PC-9 (cell line): Measurements from ENCODE around the gene COG4. TPM values are rescaled to one million over a fixed set of nuclear protein-coding genes. Genes with fewer than 3 reads are reported as not detected.

Source experiments
- BruUV-seq: library from RNA; stranded (reverse); fragments of 400-500 nt; replicated peaks from 2 replicates; lab custom pipeline; 2021; lab: Mats Ljungman, UMichigan
- CTCF ChIA-PET: fragments of 300-600 bp; sonication (Branson Sonifier 250); formaldehyde crosslinking; loops from one replicate; lab custom pipeline; 2022; ENCODE audit warnings: antibody characterized with exemption; lab: Charles Lee
- POLR2A ChIA-PET: fragments of 300-600 bp; sonication (Branson Sonifier 250); formaldehyde crosslinking; loops from one replicate; lab custom pipeline; 2022; ENCODE audit warnings: antibody characterized with exemption; ENCODE audit not compliant: unreplicated experiment; lab: Charles Lee
- DNase-seq, 2 experiments: peaks; one replicate each; pipeline versions ENCODE4 v3.0.0 to v3.0.0-alpha.2; 2015 to 2022; ENCODE audit warnings: mixed read lengths in 1 of 2
- H2AFZ ChIP-seq: fragments of 200-600 bp; sonication (generic); 2 replicates; pipeline ENCODE4 v1.8.1; 2017; ENCODE audit warnings: antibody characterized with exemption
- H3F3A ChIP-seq: fragments of 200-600 bp; sonication (generic); 2 replicates; pipeline ENCODE4 v1.8.1; 2017; ENCODE audit warnings: antibody characterized with exemption, mild to moderate bottlenecking, low read depth; ENCODE audit not compliant: insufficient read depth
- H3K27ac ChIP-seq: fragments of 200-600 bp; sonication (generic); 2 replicates; pipeline ENCODE4 v1.6.1; 2016; ENCODE audit warnings: mixed run types
- H3K27me3 ChIP-seq: fragments of 200-600 bp; sonication (generic); 2 replicates; pipeline ENCODE4 v1.6.1; 2016; ENCODE audit warnings: low read depth, mixed run types; ENCODE audit not compliant: insufficient read depth
- H3K36me3 ChIP-seq: fragments of 200-600 bp; sonication (generic); 2 replicates; pipeline ENCODE4 v1.6.1; 2016; ENCODE audit warnings: low read depth, mixed run types
- H3K4me1 ChIP-seq: fragments of 200-600 bp; sonication (generic); replicated peaks from 2 replicates; pipeline ENCODE4 v1.6.1; 2016; ENCODE audit warnings: mixed run types; ENCODE audit not compliant: insufficient read depth
- H3K4me2 ChIP-seq: fragments of 200-600 bp; sonication (generic); 2 replicates; pipeline ENCODE4 v1.6.1; 2017; ENCODE audit warnings: mixed run types
- H3K4me3 ChIP-seq: fragments of 200-600 bp; sonication (generic); 2 replicates; pipeline ENCODE4 v1.6.1; 2016; ENCODE audit warnings: mixed run types
- H3K79me2 ChIP-seq: fragments of 200-600 bp; sonication (generic); 2 replicates; pipeline ENCODE4 v1.6.1; 2017; ENCODE audit warnings: low read depth, mixed run types
- H3K9me2 ChIP-seq: fragments of 200-600 bp; sonication (generic); 2 replicates; pipeline ENCODE4 v1.8.1; 2017; ENCODE audit warnings: mild to moderate bottlenecking; ENCODE audit not compliant: insufficient read depth
- H3K9me3 ChIP-seq: fragments of 200-600 bp; sonication (generic); 2 replicates; pipeline ENCODE4 v1.8.1; 2016; ENCODE audit warnings: low read depth; ENCODE audit not compliant: insufficient read depth
- H4K20me1 ChIP-seq: fragments of 200-600 bp; sonication (generic); 2 replicates; pipeline ENCODE4 v1.8.1; 2017; ENCODE audit not compliant: insufficient read depth
- EZH2 ChIP-seq: fragments of 200-600 bp; sonication (generic); IDR thresholded peaks from 2 replicates; pipeline ENCODE4 v1.8.0; 2017; ENCODE audit warnings: antibody characterized with exemption, low read depth
- intact Hi-C: fragments of 100-400 bp; cut with micrococcal nuclease; formaldehyde crosslinking; loops from one replicate; pipeline ENCODE4 v1.10.0; 2022; ENCODE audit not compliant: unreplicated experiment
- total RNA-seq: library from RNA; stranded (reverse); gene quantifications from 2 replicates; pipeline ENCODE4 v1.2.3, GENCODE V29; 2021
- TF ChIP-seq, protein P1 (sequence below): fragments of 200-600 bp; sonication (generic); conservative IDR thresholded peaks from 2 replicates; pipeline ENCODE4 v1.6.1; 2017; ENCODE audit warnings: mixed run types, antibody characterized with exemption, mild to moderate bottlenecking, moderate library complexity

COG4 gene
- total RNA-seq, 1 experiment from 2014 or later, result 61.1 TPM

- ChIA-PET CTCF (no interaction called here), POLR2A (no interaction called here)
- Histone ChIP-seq H3K9me3 (no peaks in the 10 kb centered on the region), H4K20me1 (no peaks in the 10 kb centered on the region), H3K36me3 (no peaks in the 10 kb centered on the region), H3K4me3 (peak within 1 kb of the TSS; percentile 55), H3K9me2 (no peaks in the 10 kb centered on the region), H3K27ac (no peak within 1 kb of the TSS), H3K4me1 (0 out of 2 replicates have a peak, but pooled peaks cover 6% of the 10 kb centered on the region), H3K27me3 (no peaks in the 10 kb centered on the region), H2AFZ (peak within 1 kb of the TSS; percentile 74), H3F3A (no peaks in the 10 kb centered on the region), H3K79me2 (no peaks in the 10 kb centered on the region), H3K4me2 (peak within 1 kb of the TSS; percentile 79)
- DNase-seq, result peak; percentile 55 to 86
- intact Hi-C loops, result loop anchor here (1.0 to 2.0 kb wide), 2 partner anchors 16 to 58 kb away; partner anchors contain the start of gene FCSK
- BruUV-seq, result no TSS peak
- TF ChIP-seq EZH2, result no peak
- TF ChIP-seq, protein P1, sequence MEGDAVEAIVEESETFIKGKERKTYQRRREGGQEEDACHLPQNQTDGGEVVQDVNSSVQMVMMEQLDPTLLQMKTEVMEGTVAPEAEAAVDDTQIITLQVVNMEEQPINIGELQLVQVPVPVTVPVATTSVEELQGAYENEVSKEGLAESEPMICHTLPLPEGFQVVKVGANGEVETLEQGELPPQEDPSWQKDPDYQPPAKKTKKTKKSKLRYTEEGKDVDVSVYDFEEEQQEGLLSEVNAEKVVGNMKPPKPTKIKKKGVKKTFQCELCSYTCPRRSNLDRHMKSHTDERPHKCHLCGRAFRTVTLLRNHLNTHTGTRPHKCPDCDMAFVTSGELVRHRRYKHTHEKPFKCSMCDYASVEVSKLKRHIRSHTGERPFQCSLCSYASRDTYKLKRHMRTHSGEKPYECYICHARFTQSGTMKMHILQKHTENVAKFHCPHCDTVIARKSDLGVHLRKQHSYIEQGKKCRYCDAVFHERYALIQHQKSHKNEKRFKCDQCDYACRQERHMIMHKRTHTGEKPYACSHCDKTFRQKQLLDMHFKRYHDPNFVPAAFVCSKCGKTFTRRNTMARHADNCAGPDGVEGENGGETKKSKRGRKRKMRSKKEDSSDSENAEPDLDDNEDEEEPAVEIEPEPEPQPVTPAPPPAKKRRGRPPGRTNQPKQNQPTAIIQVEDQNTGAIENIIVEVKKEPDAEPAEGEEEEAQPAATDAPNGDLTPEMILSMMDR, result no peak
These were observed 84.1 kb downstream of the COG4 start, which contains the start of gene ST3GAL2 for GRCh38 chr16:70438969-70439862. Gene ST3GAL2, minus strand, starts transcription at chr16:70439100. Its CDS starts 40,570 bp downstream, at chr16:70398530.

- H3K9me3 ChIP-seq, result no peaks in the 10 kb centered on the region
- H3K27me3 ChIP-seq, result no peaks in the 10 kb centered on the region
- no TSS peak for BruUV-seq
- no peaks in the 10 kb centered on the region for H4K20me1 ChIP-seq
- no peak overlapping the region for H3K27ac ChIP-seq
- peak overlapping the region; percentile 55; the same call in 1 of the 2 replicates for H3K4me3 ChIP-seq
- no peaks in the 10 kb centered on the region for H3F3A ChIP-seq
- ChIA-PET POLR2A (no interaction called here), CTCF (interaction anchor here (0.5 kb wide), 1 partner anchor 79 kb away, joined by 5 read pairs; no protein-coding TSS in a partner anchor)
- 0 out of 2 replicates have a peak, but pooled peaks cover 6% of the 10 kb centered on the region for H3K4me1 ChIP-seq
- peak overlapping the region; percentile 64 for H3K4me2 ChIP-seq
- H3K36me3 ChIP-seq, result no peaks in the 10 kb centered on the region
- H3K9me2 ChIP-seq, result no peaks in the 10 kb centered on the region
- no peak overlapping the region for H2AFZ ChIP-seq
- no peak for DNase-seq
- H3K79me2 ChIP-seq, result no peaks in the 10 kb centered on the region
- intact Hi-C loops, result loop anchor here (2.0 kb wide), 1 partner anchor 16 kb away; the partner anchor contains the start of gene FCSK
- TF ChIP-seq, protein P1, result no peak
- TF ChIP-seq EZH2, result no peak
These were observed 84.8 kb downstream of the COG4 start for GRCh38 chr16:70438585-70438968.

DNA sequence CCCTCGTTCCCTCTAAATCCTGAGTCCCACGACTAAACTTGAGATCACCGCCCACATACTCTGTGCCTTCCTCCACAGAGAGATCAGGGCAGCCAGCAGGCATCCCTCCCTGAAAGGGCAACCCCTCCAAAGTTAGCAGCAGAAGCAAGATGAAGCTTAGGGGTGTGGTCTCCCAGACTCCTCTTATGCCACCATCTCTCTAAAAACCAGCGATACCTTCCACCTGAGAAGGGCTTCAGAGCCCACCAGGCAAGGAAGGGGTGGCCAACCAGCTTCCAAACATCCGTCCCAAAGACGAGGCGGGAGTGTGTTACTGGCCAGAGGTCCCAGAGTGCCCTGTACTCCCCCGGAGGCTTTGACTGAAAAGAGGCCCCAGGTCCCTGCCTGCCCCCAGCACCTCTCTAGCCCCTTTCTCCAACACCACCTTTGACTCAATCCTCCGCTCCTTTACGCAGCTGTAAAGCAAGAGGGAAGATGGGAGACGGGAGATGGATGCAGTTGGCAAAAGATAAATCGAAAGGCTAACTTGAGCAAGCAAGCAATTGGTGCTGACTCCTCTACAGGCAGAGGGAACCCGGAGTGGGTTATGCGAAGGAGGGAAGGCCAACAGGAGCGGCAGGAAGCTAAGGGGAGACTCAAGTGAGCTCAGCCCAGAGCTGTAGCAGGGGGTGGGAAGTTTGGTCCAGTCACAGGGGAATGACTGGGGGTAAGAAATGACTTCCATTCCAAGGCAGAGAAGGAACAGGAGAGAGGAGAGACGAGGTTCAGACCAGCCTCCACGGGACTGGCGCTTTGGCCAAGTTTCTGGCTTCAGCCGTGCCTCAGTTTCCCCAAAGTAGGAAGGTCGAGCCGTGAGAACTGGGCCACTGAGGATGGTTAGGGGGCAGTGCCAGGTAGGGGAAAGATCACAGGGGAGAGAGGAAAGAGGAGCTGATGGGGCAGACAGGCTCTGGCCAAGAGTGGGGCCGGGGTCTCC is 85.5 kb downstream of the COG4 start:
- CTCF ChIA-PET, result interaction anchor here (0.5 kb wide), 1 partner anchor 79 kb away, joined by 5 read pairs; no protein-coding TSS in a partner anchor
- H3K4me1 ChIP-seq, result 0 out of 2 replicates have a peak, but pooled peaks cover 6% of the 10 kb centered on the region
- peak overlapping the region; percentile 55; the same call in 1 of the 2 replicates for H3K4me3 ChIP-seq
- POLR2A ChIA-PET, result no interaction called here
- H3K79me2 ChIP-seq, result no peaks in the 10 kb centered on the region
- BruUV-seq, result TSS peak; percentile 38
- H3F3A ChIP-seq, result no peaks in the 10 kb centered on the region
- no peaks in the 10 kb centered on the region for H3K9me3 ChIP-seq
- no peak for DNase-seq
- H4K20me1 ChIP-seq, result no peaks in the 10 kb centered on the region
- H3K27me3 ChIP-seq, result no peaks in the 10 kb centered on the region
- intact Hi-C loops, result loop anchor here (2.0 kb wide), 1 partner anchor 17 kb away; the partner anchor contains the start of gene FCSK
- no peak overlapping the region for H2AFZ ChIP-seq
- no peak overlapping the region for H3K27ac ChIP-seq
- peak overlapping the region; percentile 64 for H3K4me2 ChIP-seq
- TF ChIP-seq, protein P1, result no peak
- TF ChIP-seq EZH2, result no peak
- no peaks in the 10 kb centered on the region for H3K9me2 ChIP-seq
- H3K36me3 ChIP-seq, result no peaks in the 10 kb centered on the region
